Measurements from ENCODE around the gene EDC4.
A peak's percentile ranks its signal among the peaks of the same experiment; 100 is the strongest.

EDC4 gene

GRCh38 chr16:67884684-67885083 lies 11.8 kb downstream of the EDC4 start, which contains the start of gene NRN1L:
Gene NRN1L (plus strand): TSS chr16:67884885. CDS start chr16:67884904, 19 bp downstream.
- DNase-seq (ENCODE audit: low read depth, low spot score): no peak
- no peak within 1 kb of the TSS for H3K27ac ChIP-seq
- H3K9ac ChIP-seq (ENCODE audit: insufficient read length): no peak within 1 kb of the TSS
- no peak for TF ChIP-seq EZH2 (IDR thresholded peaks at IDR 0.05)
- no peak for TF ChIP-seq POLR2AphosphoS5 (IDR thresholded peaks at IDR 0.05; ENCODE audit: borderline replicate concordance, low read depth, low read length)
- no peak for TF ChIP-seq FOXP2 (optimal IDR thresholded peaks at IDR 0.05; ENCODE audit: control extremely low read depth, extremely low read length, insufficient read depth)
- H3K9me3 ChIP-seq (ENCODE audit: low read depth, low read length): no peaks in the 10 kb centered on the region
- no peak within 1 kb of the TSS for H3K4me3 ChIP-seq
- H3K36me3 ChIP-seq (ENCODE audit: insufficient read depth, low read length): peaks cover 7% of the 10 kb centered on the region; the same call in 1 of the 2 replicates

GRCh38 chr16:67885545-67885944 lies 12.7 kb downstream of the EDC4 start:
- Histone ChIP-seq H3K4me3 (no peak overlapping the region), H3K36me3 (ENCODE audit: insufficient read depth, low read length) (peaks cover 7% of the 10 kb centered on the region; the same call in 1 of the 2 replicates)
- TF ChIP-seq EZH2 (IDR thresholded peaks at IDR 0.05) (no peak), FOXP2 (optimal IDR thresholded peaks at IDR 0.05; ENCODE audit: control extremely low read depth, extremely low read length, insufficient read depth) (no peak), POLR2AphosphoS5 (IDR thresholded peaks at IDR 0.05; ENCODE audit: borderline replicate concordance, low read depth, low read length) (no peak)

GRCh38 chr16:67885976-67886375 lies 13.1 kb downstream of the EDC4 start:
- Histone ChIP-seq H3K36me3 (ENCODE audit: insufficient read depth, low read length) (peaks cover 7% of the 10 kb centered on the region; the same call in 1 of the 2 replicates), H3K9me3 (ENCODE audit: low read depth, low read length) (no peaks in the 10 kb centered on the region), H3K9ac (ENCODE audit: insufficient read length) (no peak overlapping the region), H3K27ac (no peak overlapping the region), H3K4me3 (no peak overlapping the region)
- no peak for DNase-seq (ENCODE audit: low read depth, low spot score)
- TF ChIP-seq POLR2AphosphoS5 (IDR thresholded peaks at IDR 0.05; ENCODE audit: borderline replicate concordance, low read depth, low read length) (no peak), EZH2 (IDR thresholded peaks at IDR 0.05) (no peak), FOXP2 (optimal IDR thresholded peaks at IDR 0.05; ENCODE audit: control extremely low read depth, extremely low read length, insufficient read depth) (no peak)

More at GRCh38 chr16:67885545-67885944, 12.7 kb downstream of the EDC4 start:
- Histone ChIP-seq H3K27ac (no peak overlapping the region), H3K9ac (ENCODE audit: insufficient read length) (no peak overlapping the region), H3K9me3 (ENCODE audit: low read depth, low read length) (no peaks in the 10 kb centered on the region)
- DNase-seq (ENCODE audit: low read depth, low spot score): no peak

- no peak for DNase-seq (ENCODE audit: low read depth, low spot score)
- Histone ChIP-seq H3K4me3 (no peak overlapping the region), H3K36me3 (ENCODE audit: insufficient read depth, low read length) (peaks cover 7% of the 10 kb centered on the region; the same call in 1 of the 2 replicates), H3K9me3 (ENCODE audit: low read depth, low read length) (no peaks in the 10 kb centered on the region), H3K9ac (ENCODE audit: insufficient read length) (no peak overlapping the region), H3K27ac (no peak overlapping the region)
- TF ChIP-seq FOXP2 (optimal IDR thresholded peaks at IDR 0.05; ENCODE audit: control extremely low read depth, extremely low read length, insufficient read depth): no peak
- no peak for TF ChIP-seq EZH2 (IDR thresholded peaks at IDR 0.05)
Observed at GRCh38 chr16:67886387-67886786, 13.5 kb downstream of the EDC4 start.

GRCh38 chr16:67888331-67888730 lies 15.5 kb downstream of the EDC4 start:
- TF ChIP-seq FOXP2 (optimal IDR thresholded peaks at IDR 0.05; ENCODE audit: control extremely low read depth, extremely low read length, insufficient read depth) (no peak), EZH2 (IDR thresholded peaks at IDR 0.05) (no peak), POLR2AphosphoS5 (IDR thresholded peaks at IDR 0.05; ENCODE audit: borderline replicate concordance, low read depth, low read length) (no peak)
- peaks cover 4% of the 10 kb centered on the region; the same call in 1 of the 2 replicates for H3K36me3 ChIP-seq (ENCODE audit: insufficient read depth, low read length)
- H3K9ac ChIP-seq (ENCODE audit: insufficient read length): no peak overlapping the region
- DNase-seq (ENCODE audit: low read depth, low spot score): no peak
- no peak overlapping the region for H3K27ac ChIP-seq
- H3K9me3 ChIP-seq (ENCODE audit: low read depth, low read length): no peaks in the 10 kb centered on the region
- no peak overlapping the region for H3K4me3 ChIP-seq

GRCh38 chr16:67892375-67892774 lies 19.5 kb downstream of the EDC4 start:
- Histone ChIP-seq H3K9me3 (ENCODE audit: low read depth, low read length) (no peaks in the 10 kb centered on the region), H3K36me3 (ENCODE audit: insufficient read depth, low read length) (no peaks in the 10 kb centered on the region), H3K9ac (ENCODE audit: insufficient read length) (peak overlapping the region; percentile 73), H3K4me3 (peak overlapping the region; percentile 78), H3K27ac (no peak overlapping the region)
- TF ChIP-seq EZH2 (IDR thresholded peaks at IDR 0.05) (no peak), POLR2AphosphoS5 (IDR thresholded peaks at IDR 0.05; ENCODE audit: borderline replicate concordance, low read depth, low read length) (no peak), FOXP2 (optimal IDR thresholded peaks at IDR 0.05; ENCODE audit: control extremely low read depth, extremely low read length, insufficient read depth) (no peak)
- no peak for DNase-seq (ENCODE audit: low read depth, low spot score)

GRCh38 chr16:67892899-67893742 lies 20.3 kb downstream of the EDC4 start, which contains the start of gene PSKH1:
Gene PSKH1 (plus strand): TSS chr16:67893254. CDS start chr16:67908750, 15,496 bp downstream.
- H3K9ac ChIP-seq (ENCODE audit: insufficient read length): peak within 1 kb of the TSS; percentile 89
- H3K36me3 ChIP-seq (ENCODE audit: insufficient read depth, low read length): no peaks in the 10 kb centered on the region
- peak within 1 kb of the TSS; percentile 84 for H3K4me3 ChIP-seq
- TF ChIP-seq EZH2 (IDR thresholded peaks at IDR 0.05): no peak
- peak; percentile 60; the same call in 1 of the 2 replicates for TF ChIP-seq POLR2AphosphoS5 (IDR thresholded peaks at IDR 0.05; ENCODE audit: borderline replicate concordance, low read depth, low read length)
- H3K27ac ChIP-seq: no peak within 1 kb of the TSS
- H3K9me3 ChIP-seq (ENCODE audit: low read depth, low read length): no peaks in the 10 kb centered on the region
- DNase-seq (ENCODE audit: low read depth, low spot score): peak; percentile 26

- peak overlapping the region; percentile 84 for H3K4me3 ChIP-seq
- H3K9ac ChIP-seq (ENCODE audit: insufficient read length): peak overlapping the region; percentile 89
- no peak for DNase-seq (ENCODE audit: low read depth, low spot score)
- H3K36me3 ChIP-seq (ENCODE audit: insufficient read depth, low read length): no peaks in the 10 kb centered on the region
- H3K27ac ChIP-seq: no peak overlapping the region
- TF ChIP-seq FOXP2 (optimal IDR thresholded peaks at IDR 0.05; ENCODE audit: control extremely low read depth, extremely low read length, insufficient read depth) (no peak), EZH2 (IDR thresholded peaks at IDR 0.05) (no peak), POLR2AphosphoS5 (IDR thresholded peaks at IDR 0.05; ENCODE audit: borderline replicate concordance, low read depth, low read length) (no peak)
- no peaks in the 10 kb centered on the region for H3K9me3 ChIP-seq (ENCODE audit: low read depth, low read length)
Observed at GRCh38 chr16:67893743-67894399, 21.0 kb downstream of the EDC4 start.

Measured in SK-N-MC (cell line).